Measurements from ENCODE around the gene COL28A1. TPM values are rescaled to one million over a fixed set of nuclear protein-coding genes. Genes with fewer than 3 reads are reported as not detected.
"Not testable (repeated sequence)": the region's sequence is repeated elsewhere in the genome, so short reads cannot be mapped to it uniquely, and the experiment has no call there.

Gene COL28A1
- total and polyA plus RNA-seq, 4 donors, result 0.26 to 3.2 (median 1.1) TPM

DNA sequence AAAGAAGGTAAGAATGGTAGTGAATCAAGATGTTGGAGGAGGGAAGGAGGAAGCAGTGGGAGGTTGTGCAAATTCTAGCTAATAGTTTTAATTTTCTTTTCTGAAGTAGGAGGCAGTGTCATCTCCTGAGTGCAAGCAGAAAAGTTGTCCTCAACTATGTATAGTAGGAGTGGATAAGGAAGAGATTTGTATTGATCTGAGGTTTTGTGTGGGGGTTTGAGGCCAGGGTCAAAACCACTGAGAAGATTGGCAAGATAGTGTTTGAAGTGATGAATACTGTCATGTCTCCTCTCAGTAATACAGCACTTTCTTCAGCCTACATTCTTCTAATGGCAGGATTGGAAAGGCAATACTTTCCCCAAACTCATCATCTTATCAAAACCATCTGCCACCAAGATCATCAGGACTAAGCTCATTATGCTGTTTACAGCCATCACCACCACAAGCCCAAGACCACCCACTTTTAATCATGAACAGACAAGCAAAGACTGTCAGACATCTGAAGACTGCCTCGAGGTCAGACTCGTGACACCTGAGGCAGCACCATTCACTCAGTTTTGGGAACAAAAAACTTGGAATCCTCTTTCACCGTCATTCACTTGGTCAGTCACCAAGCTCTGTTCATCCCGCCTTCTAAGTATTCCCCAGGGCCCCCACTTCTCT lies 29.5 kb upstream of the COL28A1 start:
- Histone ChIP-seq H3K4me1 (ENCODE audit: control insufficient read depth in 1 of 2, insufficient read depth in 2 of 2, low read length in 2 of 2) (no peaks in the 10 kb centered on the region), H3K27me3 (ENCODE audit: control insufficient read depth in 1 of 2, insufficient read depth in 2 of 2, low read length in 1 of 2) (no peaks in the 10 kb centered on the region), H3K9me3 (ENCODE audit: control insufficient read depth, low read length) (no peaks in the 10 kb centered on the region), H3K36me3 (ENCODE audit: control insufficient read depth in 1 of 2, insufficient read depth in 2 of 2, low read length in 1 of 2) (no peaks in the 10 kb centered on the region), H3K27ac (ENCODE audit: low read depth in 1 of 2, low read length in 2 of 2) (no peak overlapping the region), H3K4me3 (ENCODE audit: low read length in 2 of 2) (no peak overlapping the region)
- ATAC-seq (ENCODE audit: low FRiP score) (no peak), DNase-seq (no peak)
- WGBS, 2 donors, result 94 to 97% methylated on average over 4 of the region's 4 CpGs
- intact Hi-C loops (cut with DNase I), result no loop called here

DNA sequence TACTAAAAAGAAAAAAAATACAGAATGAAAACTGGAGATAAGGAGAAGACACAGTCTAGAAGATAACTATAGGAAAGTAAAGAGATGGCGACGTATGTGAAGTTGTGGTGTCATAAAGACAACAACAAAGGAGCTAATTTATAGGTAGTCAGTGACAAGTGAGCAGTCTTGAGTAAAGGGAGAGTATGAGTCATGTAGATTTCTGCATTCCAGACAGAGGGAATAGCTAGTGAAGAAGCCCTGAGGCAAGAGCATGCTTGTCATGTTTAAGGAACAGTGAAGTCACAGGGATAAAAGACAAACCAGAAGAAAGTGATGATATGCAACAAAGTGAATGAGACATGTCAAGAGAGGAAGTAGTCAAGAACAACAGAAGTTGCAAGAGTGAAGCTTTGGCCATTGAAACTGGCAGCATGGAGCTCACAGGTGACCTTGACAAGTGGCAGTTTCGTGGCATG lies 28.7 kb upstream of the COL28A1 start:
- no peak overlapping the region for H3K4me3 ChIP-seq (ENCODE audit: low read length in 2 of 2)
- ATAC-seq (ENCODE audit: low FRiP score), result no peak
- H3K27ac ChIP-seq (ENCODE audit: low read depth in 1 of 2, low read length in 2 of 2), result no peak overlapping the region
- no peaks in the 10 kb centered on the region for H3K9me3 ChIP-seq (ENCODE audit: control insufficient read depth, low read length)
- no peaks in the 10 kb centered on the region for H3K4me1 ChIP-seq (ENCODE audit: control insufficient read depth in 1 of 2, insufficient read depth in 2 of 2, low read length in 2 of 2)
- H3K27me3 ChIP-seq (ENCODE audit: control insufficient read depth in 1 of 2, insufficient read depth in 2 of 2, low read length in 1 of 2), result no peaks in the 10 kb centered on the region
- WGBS, 2 donors, result 78 to 80% methylated on average over 3 of the region's 3 CpGs
- intact Hi-C loops (cut with DNase I), result no loop called here
- H3K36me3 ChIP-seq (ENCODE audit: control insufficient read depth in 1 of 2, insufficient read depth in 2 of 2, low read length in 1 of 2), result no peaks in the 10 kb centered on the region
- no peak for DNase-seq

DNA sequence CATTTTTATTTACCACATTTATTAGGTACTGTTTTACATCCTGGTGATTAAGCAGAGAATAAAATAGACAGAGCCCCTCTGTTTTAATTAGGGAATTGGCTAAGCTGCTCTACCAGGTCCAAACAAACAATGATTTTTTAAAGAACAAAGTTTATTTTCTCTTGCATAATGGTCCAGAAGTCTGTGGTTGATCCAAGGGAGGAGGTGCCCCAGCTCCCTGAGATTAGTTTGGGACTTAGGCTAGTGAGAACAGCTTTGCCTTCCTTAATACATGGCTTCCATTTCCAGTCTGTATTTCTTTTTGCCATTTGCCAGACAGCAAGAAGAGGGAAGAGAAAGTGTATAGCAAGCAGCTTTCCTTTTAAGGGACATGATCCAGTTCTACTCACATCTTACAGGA lies 28.1 kb upstream of the COL28A1 start:
- DNase-seq (no peak), ATAC-seq (ENCODE audit: low FRiP score) (no peak)
- Histone ChIP-seq H3K27ac (ENCODE audit: low read depth in 1 of 2, low read length in 2 of 2) (no peak overlapping the region), H3K9me3 (ENCODE audit: control insufficient read depth, low read length) (no peaks in the 10 kb centered on the region), H3K4me1 (ENCODE audit: control insufficient read depth in 1 of 2, insufficient read depth in 2 of 2, low read length in 2 of 2) (no peaks in the 10 kb centered on the region), H3K27me3 (ENCODE audit: control insufficient read depth in 1 of 2, insufficient read depth in 2 of 2, low read length in 1 of 2) (no peaks in the 10 kb centered on the region), H3K4me3 (ENCODE audit: low read length in 2 of 2) (no peak overlapping the region), H3K36me3 (ENCODE audit: control insufficient read depth in 1 of 2, insufficient read depth in 2 of 2, low read length in 1 of 2) (no peaks in the 10 kb centered on the region)
- intact Hi-C loops (cut with DNase I), result no loop called here

DNA sequence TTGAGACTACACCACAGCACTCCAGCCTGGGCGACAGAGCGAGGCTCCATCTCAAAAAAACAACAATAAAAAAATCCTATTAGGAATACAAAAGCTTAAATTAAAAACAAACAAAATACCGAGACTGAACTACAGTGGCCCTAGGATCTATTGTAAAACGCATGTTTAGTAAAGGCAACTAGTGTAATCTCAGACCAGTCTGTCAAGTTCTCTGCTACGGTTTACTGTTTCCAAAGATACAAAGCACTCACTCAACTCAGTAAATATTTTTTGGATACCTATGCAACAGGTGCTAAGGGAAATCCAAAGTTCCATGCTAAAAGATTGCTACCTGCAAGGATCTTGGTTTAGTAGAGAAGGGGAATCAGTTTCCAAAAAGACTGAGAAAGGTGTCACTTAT lies 27.6 kb upstream of the COL28A1 start:
- WGBS, 2 donors, result 90% methylated on average over 5 of the region's 5 CpGs
- H3K4me1 ChIP-seq (ENCODE audit: control insufficient read depth in 1 of 2, insufficient read depth in 2 of 2, low read length in 2 of 2), result no peaks in the 10 kb centered on the region
- H3K9me3 ChIP-seq (ENCODE audit: control insufficient read depth, low read length), result no peaks in the 10 kb centered on the region
- no peaks in the 10 kb centered on the region for H3K36me3 ChIP-seq (ENCODE audit: control insufficient read depth in 1 of 2, insufficient read depth in 2 of 2, low read length in 1 of 2)
- intact Hi-C loops (cut with DNase I), result no loop called here
- DNase-seq (no peak), ATAC-seq (ENCODE audit: low FRiP score) (no peak)
- H3K27ac ChIP-seq (ENCODE audit: low read depth in 1 of 2, low read length in 2 of 2), result no peak overlapping the region
- no peaks in the 10 kb centered on the region for H3K27me3 ChIP-seq (ENCODE audit: control insufficient read depth in 1 of 2, insufficient read depth in 2 of 2, low read length in 1 of 2)
- no peak overlapping the region for H3K4me3 ChIP-seq (ENCODE audit: low read length in 2 of 2)

DNA sequence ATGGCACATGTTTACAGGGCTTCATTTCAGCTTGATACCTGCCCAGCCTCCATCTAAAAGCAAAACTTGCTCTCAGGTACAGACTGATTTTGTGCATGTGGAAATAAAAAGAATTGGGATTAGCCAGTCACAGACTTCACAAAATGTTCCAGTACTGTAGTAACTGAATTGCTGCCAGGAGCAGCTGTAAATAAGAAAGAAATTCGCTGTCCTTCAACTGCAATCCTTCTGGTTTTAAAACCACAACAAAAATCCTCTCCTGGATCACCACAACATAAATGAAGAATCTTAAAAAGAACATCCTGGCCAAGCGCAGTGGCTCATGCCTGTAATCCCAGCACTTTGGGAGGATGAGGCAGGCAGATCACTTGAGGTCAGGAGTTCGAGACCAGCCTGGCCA lies 27.1 kb upstream of the COL28A1 start:
- no peak overlapping the region for H3K4me3 ChIP-seq (ENCODE audit: low read length in 2 of 2)
- ATAC-seq (ENCODE audit: low FRiP score) (no peak), DNase-seq (no peak)
- 82 to 92% methylated on average over 3 of the region's 3 CpGs for WGBS, 2 donors
- no peak overlapping the region for H3K27ac ChIP-seq (ENCODE audit: low read depth in 1 of 2, low read length in 2 of 2)
- intact Hi-C loops (cut with DNase I), result no loop called here
- no peaks in the 10 kb centered on the region for H3K27me3 ChIP-seq (ENCODE audit: control insufficient read depth in 1 of 2, insufficient read depth in 2 of 2, low read length in 1 of 2)
- H3K36me3 ChIP-seq (ENCODE audit: control insufficient read depth in 1 of 2, insufficient read depth in 2 of 2, low read length in 1 of 2), result no peaks in the 10 kb centered on the region
- no peaks in the 10 kb centered on the region for H3K4me1 ChIP-seq (ENCODE audit: control insufficient read depth in 1 of 2, insufficient read depth in 2 of 2, low read length in 2 of 2)
- H3K9me3 ChIP-seq (ENCODE audit: control insufficient read depth, low read length), result no peaks in the 10 kb centered on the region

DNA sequence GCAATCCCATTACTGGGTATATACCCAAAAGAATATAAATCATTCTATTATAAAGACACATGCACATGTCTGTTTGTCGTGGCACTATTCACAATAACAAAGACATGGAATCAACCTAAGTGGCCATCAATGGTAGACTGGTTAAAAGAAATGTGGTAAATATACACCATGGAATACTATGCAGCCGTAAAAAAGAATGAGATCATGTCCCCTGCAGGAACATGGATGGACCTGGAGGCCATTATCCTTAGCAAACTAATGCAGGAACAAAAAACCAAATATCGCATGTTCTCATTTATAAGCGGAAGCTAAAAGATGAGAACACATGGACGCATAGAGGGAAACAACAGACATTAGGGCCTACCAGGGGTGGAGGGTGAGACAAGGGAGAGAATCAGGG lies 25.9 kb upstream of the COL28A1 start:
- H3K27ac ChIP-seq (ENCODE audit: low read depth in 1 of 2, low read length in 2 of 2); intact Hi-C loops (cut with DNase I); DNase-seq; H3K9me3 ChIP-seq (ENCODE audit: control insufficient read depth, low read length); ATAC-seq (ENCODE audit: low FRiP score); H3K4me1 ChIP-seq (ENCODE audit: control insufficient read depth in 1 of 2, insufficient read depth in 2 of 2, low read length in 2 of 2); H3K36me3 ChIP-seq (ENCODE audit: control insufficient read depth in 1 of 2, insufficient read depth in 2 of 2, low read length in 1 of 2); H3K4me3 ChIP-seq (ENCODE audit: low read length in 2 of 2); H3K27me3 ChIP-seq (ENCODE audit: control insufficient read depth in 1 of 2, insufficient read depth in 2 of 2, low read length in 1 of 2): not testable (repeated sequence)
- WGBS, 2 donors, result 96 to 98% methylated on average over 5 of the region's 5 CpGs

DNA sequence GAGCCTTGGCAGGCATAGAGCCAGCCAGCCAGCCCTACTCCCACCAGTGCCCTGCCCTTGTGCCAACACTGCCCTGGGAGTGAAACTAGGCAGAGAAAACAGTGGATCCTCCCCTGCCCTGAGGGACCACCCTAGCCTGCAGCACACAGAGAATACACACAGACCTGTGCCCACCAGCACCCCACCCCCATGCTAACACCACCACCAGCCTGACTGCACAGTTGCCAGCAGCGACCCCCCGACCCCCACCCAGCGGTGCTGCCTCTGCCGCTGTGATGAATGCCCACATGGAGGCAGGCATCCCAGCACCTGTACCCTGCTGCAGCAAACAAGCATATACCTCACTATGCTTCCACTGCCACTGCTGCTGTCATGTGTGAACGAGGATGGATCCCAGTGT lies 21.6 kb upstream of the COL28A1 start:
- DNase-seq (no peak), ATAC-seq (ENCODE audit: low FRiP score) (peak; percentile 26)
- intact Hi-C loops (cut with DNase I), result no loop called here
- Histone ChIP-seq H3K4me3 (ENCODE audit: low read length in 2 of 2) (no peak overlapping the region), H3K9me3 (ENCODE audit: control insufficient read depth, low read length) (no peaks in the 10 kb centered on the region), H3K4me1 (ENCODE audit: control insufficient read depth in 1 of 2, insufficient read depth in 2 of 2, low read length in 2 of 2) (no peaks in the 10 kb centered on the region), H3K27ac (ENCODE audit: low read depth in 1 of 2, low read length in 2 of 2) (no peak overlapping the region), H3K27me3 (ENCODE audit: control insufficient read depth in 1 of 2, insufficient read depth in 2 of 2, low read length in 1 of 2) (no peaks in the 10 kb centered on the region), H3K36me3 (ENCODE audit: control insufficient read depth in 1 of 2, insufficient read depth in 2 of 2, low read length in 1 of 2) (no peaks in the 10 kb centered on the region)
- 94 to 100% methylated on average over 5 of the region's 5 CpGs for WGBS, 2 donors

DNA sequence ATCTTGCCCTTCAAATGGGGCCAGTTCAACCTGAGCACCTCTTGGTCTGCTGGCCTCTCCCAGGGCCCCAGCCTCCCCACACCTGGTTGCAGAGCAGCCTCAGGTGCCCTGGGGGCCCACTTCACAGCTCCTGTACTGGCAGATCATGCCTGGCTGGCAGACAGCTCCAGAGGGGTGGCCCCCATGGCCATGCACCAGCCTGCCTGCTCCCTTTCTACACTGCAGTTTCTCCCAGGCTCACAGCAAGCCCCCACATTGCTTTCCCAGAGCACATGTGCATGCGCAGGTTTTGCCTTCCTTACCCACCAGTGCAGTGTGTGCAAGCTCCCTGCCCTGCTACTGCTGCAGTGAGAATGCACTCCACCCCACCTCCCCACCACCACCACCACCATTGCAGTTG lies 21.2 kb upstream of the COL28A1 start:
- H3K4me1 ChIP-seq (ENCODE audit: control insufficient read depth in 1 of 2, insufficient read depth in 2 of 2, low read length in 2 of 2), result no peaks in the 10 kb centered on the region
- no peak overlapping the region for H3K4me3 ChIP-seq (ENCODE audit: low read length in 2 of 2)
- ATAC-seq (ENCODE audit: low FRiP score) (no peak), DNase-seq (no peak)
- H3K9me3 ChIP-seq (ENCODE audit: control insufficient read depth, low read length), result no peaks in the 10 kb centered on the region
- 97 to 100% methylated on average over 1 of the region's 1 CpG for WGBS, 2 donors
- H3K27ac ChIP-seq (ENCODE audit: low read depth in 1 of 2, low read length in 2 of 2), result no peak overlapping the region
- no peaks in the 10 kb centered on the region for H3K36me3 ChIP-seq (ENCODE audit: control insufficient read depth in 1 of 2, insufficient read depth in 2 of 2, low read length in 1 of 2)
- intact Hi-C loops (cut with DNase I), result no loop called here
- H3K27me3 ChIP-seq (ENCODE audit: control insufficient read depth in 1 of 2, insufficient read depth in 2 of 2, low read length in 1 of 2), result no peaks in the 10 kb centered on the region

DNA sequence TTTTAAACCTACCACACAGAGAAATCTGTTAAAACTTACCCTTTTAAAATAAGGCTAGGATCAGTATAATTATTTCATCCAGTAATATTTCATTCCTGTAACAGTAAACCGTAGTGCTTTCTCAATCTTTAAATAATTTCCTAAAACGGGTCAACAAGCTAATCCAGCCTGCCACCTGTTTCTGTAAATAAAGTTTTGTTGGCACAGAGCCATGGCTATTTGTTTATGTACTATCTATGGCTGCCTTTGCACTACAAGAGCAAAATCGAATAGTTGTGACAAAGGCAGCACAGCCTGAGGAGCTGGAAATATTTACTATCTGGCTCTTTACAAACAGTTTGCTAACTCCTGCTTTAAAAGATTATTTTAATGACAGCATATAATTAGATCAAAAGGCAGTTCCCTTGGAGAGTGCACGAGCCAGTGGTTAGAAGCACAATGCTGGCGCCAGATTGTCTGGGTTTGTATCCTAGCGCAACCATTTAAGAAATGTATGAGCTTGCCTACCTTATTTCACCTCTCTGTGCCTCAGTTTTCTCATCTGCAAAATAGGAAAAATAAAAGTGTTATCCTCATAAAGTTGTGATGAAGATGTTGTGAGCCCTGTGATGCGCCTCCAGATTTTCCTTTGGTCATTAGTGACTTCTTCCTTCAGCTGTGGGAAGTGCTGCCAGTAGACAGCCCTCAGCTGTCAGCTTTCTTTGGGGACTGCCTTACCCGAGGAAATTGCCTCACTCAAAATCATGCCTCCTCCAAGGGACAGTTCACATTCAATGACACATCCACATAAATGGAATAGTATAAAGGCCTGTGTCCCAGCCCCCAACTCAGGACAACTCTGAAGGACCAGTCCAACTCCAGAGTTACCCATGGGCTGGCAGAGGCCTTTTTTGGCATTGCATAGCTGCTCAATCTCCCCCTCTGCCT lies 19.2 kb upstream of the COL28A1 start:
- no peak for ATAC-seq (ENCODE audit: low FRiP score)
- intact Hi-C loops (cut with DNase I), result no loop called here
- no peaks in the 10 kb centered on the region for H3K4me1 ChIP-seq (ENCODE audit: control insufficient read depth in 1 of 2, insufficient read depth in 2 of 2, low read length in 2 of 2)
- no peak overlapping the region for H3K4me3 ChIP-seq (ENCODE audit: low read length in 2 of 2)
- no peak for DNase-seq
- peaks cover 0 to 2% of the 10 kb centered on the region in 2 donors for H3K36me3 ChIP-seq (ENCODE audit: control insufficient read depth in 1 of 2, insufficient read depth in 2 of 2, low read length in 1 of 2)
- H3K9me3 ChIP-seq (ENCODE audit: control insufficient read depth, low read length), result no peaks in the 10 kb centered on the region
- 74% methylated on average over 8 of the region's 8 CpGs for WGBS, 2 donors
- no peak overlapping the region for H3K27ac ChIP-seq (ENCODE audit: low read depth in 1 of 2, low read length in 2 of 2)
- H3K27me3 ChIP-seq (ENCODE audit: control insufficient read depth in 1 of 2, insufficient read depth in 2 of 2, low read length in 1 of 2), result no peaks in the 10 kb centered on the region
